ENCODE data around the gene MKNK1. TPM values are rescaled to one million over a fixed set of nuclear protein-coding genes. Genes with fewer than 3 reads are reported as not detected.

Gene MKNK1
- total RNA-seq, 1 donor from 2014 or later = 16.8 TPM

DNA sequence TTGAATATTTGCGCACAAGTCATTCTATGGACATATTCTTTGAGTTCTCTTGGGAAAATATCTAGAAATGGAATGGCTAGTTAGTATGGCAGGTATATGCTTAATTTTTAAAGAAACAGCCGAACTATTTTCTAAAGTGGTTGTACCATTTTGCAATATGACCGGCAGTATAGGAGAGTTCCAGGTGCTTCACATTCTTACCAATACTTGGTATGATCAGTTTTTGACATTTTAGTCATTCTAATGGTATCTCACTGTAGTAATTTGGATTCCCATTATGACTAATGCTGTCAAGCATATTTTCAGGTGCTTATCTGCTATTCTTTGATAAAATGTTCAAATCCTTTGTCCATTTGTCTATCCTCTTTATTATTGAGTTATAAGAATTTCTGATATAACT is 43.5 kb upstream of the MKNK1 start:
- no peak for DNase-seq (ENCODE audit: low read depth)
- TF ChIP-seq, protein P1, sequence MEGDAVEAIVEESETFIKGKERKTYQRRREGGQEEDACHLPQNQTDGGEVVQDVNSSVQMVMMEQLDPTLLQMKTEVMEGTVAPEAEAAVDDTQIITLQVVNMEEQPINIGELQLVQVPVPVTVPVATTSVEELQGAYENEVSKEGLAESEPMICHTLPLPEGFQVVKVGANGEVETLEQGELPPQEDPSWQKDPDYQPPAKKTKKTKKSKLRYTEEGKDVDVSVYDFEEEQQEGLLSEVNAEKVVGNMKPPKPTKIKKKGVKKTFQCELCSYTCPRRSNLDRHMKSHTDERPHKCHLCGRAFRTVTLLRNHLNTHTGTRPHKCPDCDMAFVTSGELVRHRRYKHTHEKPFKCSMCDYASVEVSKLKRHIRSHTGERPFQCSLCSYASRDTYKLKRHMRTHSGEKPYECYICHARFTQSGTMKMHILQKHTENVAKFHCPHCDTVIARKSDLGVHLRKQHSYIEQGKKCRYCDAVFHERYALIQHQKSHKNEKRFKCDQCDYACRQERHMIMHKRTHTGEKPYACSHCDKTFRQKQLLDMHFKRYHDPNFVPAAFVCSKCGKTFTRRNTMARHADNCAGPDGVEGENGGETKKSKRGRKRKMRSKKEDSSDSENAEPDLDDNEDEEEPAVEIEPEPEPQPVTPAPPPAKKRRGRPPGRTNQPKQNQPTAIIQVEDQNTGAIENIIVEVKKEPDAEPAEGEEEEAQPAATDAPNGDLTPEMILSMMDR (IDR thresholded peaks at IDR 0.05; ENCODE audit: insufficient read depth, low read length, severe bottlenecking) = no peak
- Histone ChIP-seq H3K4me3 (ENCODE audit: low read depth, low read length) (no peak overlapping the region), H3K27me3 (ENCODE audit: control insufficient read depth, insufficient read depth, low read length) (no peaks in the 10 kb centered on the region), H3K36me3 (ENCODE audit: control insufficient read depth, insufficient read depth, low read length) (no peaks in the 10 kb centered on the region)
- FAIRE-seq = no peak

DNA sequence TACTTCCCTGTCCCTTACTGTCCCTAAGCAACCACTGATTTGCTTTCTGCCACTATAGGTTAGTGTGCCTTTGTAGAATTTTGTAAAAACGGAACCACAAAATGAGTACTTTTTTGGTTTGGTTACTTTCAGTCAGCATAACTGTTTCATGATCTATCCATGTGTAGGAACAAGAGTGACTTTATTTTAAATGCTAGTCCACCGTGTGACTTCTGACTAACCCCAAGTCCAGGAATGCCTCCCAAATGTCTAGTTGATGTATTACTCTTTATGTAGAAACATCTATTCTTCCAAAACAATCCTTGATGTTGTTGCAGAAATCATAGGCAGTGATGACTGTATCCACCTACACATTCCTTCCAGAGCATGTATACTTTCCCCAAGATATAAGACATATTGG is 42.8 kb upstream of the MKNK1 start:
- H3K36me3 ChIP-seq (ENCODE audit: control insufficient read depth, insufficient read depth, low read length) = no peaks in the 10 kb centered on the region
- FAIRE-seq (no peak), DNase-seq (ENCODE audit: low read depth) (no peak)
- no peak overlapping the region for H3K4me3 ChIP-seq (ENCODE audit: low read depth, low read length)
- no peaks in the 10 kb centered on the region for H3K27me3 ChIP-seq (ENCODE audit: control insufficient read depth, insufficient read depth, low read length)
- TF ChIP-seq, protein P1 (IDR thresholded peaks at IDR 0.05; ENCODE audit: insufficient read depth, low read length, severe bottlenecking) = no peak

DNA sequence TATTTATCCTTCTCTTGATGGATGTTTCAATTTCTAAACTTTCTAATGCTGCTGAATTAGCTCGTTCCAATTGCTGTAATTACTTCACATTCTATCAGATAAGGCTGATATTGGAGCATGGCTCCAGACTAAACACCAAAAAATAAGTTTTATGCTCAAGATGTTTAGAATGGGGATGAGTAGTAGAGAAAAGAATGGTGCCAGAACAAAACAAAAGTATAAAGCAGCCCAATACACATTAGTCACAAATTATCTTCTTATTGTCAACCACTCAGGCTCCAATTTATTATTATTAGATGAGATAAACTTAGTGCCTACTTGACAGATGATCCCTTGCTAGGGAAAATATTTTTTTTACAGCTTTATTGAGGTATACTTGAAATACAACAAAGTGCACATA is 42.3 kb upstream of the MKNK1 start:
- no peak for FAIRE-seq
- Histone ChIP-seq H3K27me3 (ENCODE audit: control insufficient read depth, insufficient read depth, low read length) (no peaks in the 10 kb centered on the region), H3K36me3 (ENCODE audit: control insufficient read depth, insufficient read depth, low read length) (no peaks in the 10 kb centered on the region), H3K4me3 (ENCODE audit: low read depth, low read length) (no peak overlapping the region)
- TF ChIP-seq, protein P1 (IDR thresholded peaks at IDR 0.05; ENCODE audit: insufficient read depth, low read length, severe bottlenecking) = no peak
- no peak for DNase-seq (ENCODE audit: low read depth)

DNA sequence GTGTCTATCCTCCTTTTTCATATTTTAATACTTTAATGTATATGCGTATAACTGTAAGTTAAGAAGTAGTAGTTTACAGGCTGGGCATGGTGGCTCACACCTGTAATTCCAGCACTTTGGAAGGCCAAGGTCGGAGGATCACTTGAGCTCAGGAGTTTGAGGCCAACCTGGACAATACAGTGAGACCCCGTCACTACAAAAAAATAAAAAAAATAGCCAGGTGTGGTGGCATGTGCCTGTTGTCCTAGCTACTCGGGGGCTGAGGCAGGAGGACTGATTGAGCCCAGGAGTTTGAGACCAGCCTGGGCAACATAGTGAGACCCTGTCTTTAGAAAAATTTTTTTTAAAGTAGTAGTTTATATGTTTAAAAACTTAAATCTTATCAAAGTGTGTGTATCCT is 41.7 kb upstream of the MKNK1 start:
- TF ChIP-seq, protein P1 (IDR thresholded peaks at IDR 0.05; ENCODE audit: insufficient read depth, low read length, severe bottlenecking) = no peak
- no peak for DNase-seq (ENCODE audit: low read depth)
- FAIRE-seq = no peak
- no peaks in the 10 kb centered on the region for H3K36me3 ChIP-seq (ENCODE audit: control insufficient read depth, insufficient read depth, low read length)
- no peaks in the 10 kb centered on the region for H3K27me3 ChIP-seq (ENCODE audit: control insufficient read depth, insufficient read depth, low read length)
- no peak overlapping the region for H3K4me3 ChIP-seq (ENCODE audit: low read depth, low read length)

DNA sequence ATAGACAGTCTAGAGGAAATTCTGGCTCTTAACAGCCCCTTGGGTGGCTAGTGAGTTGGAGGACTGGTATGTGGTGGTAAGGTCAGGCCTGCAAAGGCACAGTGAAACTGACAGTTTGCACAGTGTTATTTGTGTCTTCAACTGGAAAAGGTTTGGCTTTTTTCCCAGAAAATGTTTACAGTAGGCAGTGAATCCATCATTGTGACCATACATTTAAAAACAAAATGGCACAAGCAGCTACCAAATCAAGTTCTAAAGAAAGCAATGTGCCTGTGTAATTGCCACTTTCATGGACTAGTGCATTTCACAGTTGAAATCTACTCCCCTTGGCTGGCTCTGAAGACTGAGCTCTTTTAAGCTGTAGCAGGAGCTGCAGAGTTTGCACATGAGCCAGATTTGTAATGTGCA is 39.3 kb upstream of the MKNK1 start:
- DNase-seq (ENCODE audit: low read depth) (peak; percentile 83), FAIRE-seq (no peak)
- Histone ChIP-seq H3K4me3 (ENCODE audit: low read depth, low read length) (no peak overlapping the region), H3K27me3 (ENCODE audit: control insufficient read depth, insufficient read depth, low read length) (no peaks in the 10 kb centered on the region), H3K36me3 (ENCODE audit: control insufficient read depth, insufficient read depth, low read length) (no peaks in the 10 kb centered on the region)
- TF ChIP-seq, protein P1 (IDR thresholded peaks at IDR 0.05; ENCODE audit: insufficient read depth, low read length, severe bottlenecking) = no peak

DNA sequence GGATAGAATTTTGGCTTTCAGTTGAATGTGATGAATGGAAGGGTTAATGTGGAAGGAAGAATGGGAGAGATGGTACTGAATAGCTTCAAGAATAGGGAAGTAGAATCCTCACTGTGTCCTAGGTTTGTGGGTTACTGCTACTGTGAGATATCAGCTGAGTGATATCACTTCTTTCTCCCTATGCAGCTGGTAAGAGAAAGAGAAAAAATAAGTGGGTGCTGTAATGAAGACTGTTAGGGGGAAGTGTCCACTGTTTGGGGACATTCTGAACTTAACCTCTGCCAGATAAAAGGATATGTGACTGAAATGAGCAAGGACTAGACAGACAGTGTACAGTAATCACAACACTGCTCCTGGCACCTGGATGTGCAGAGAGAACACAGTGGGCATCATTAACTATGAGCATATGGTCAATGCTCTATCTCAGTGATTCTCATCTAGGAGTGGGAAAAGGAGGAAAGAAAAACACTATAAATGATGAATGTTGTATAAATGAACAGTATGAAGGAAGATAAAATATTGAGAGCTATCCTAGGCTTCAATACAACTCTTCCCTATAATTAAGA is 38.1 kb upstream of the MKNK1 start:
- no peak for FAIRE-seq
- H3K36me3 ChIP-seq (ENCODE audit: control insufficient read depth, insufficient read depth, low read length) = no peaks in the 10 kb centered on the region
- no peak overlapping the region for H3K4me3 ChIP-seq (ENCODE audit: low read depth, low read length)
- DNase-seq (ENCODE audit: low read depth) = no peak
- no peaks in the 10 kb centered on the region for H3K27me3 ChIP-seq (ENCODE audit: control insufficient read depth, insufficient read depth, low read length)
- TF ChIP-seq, protein P1 (IDR thresholded peaks at IDR 0.05; ENCODE audit: insufficient read depth, low read length, severe bottlenecking) = no peak
